ENCODE data around the gene RNPS1. TPM values are rescaled to one million over a fixed set of nuclear protein-coding genes. Genes with fewer than 3 reads are reported as not detected.

RNPS1 gene
- total RNA-seq, result 100 to 1,000 TPM in 3 of 4 donors, 10 to 100 TPM in 1; 93.0 to 125 (median 114) TPM

- peak within 1 kb of the TSS; percentile 91 to 99 (median 98) for H3K27ac ChIP-seq
- peak; percentile 79 for DNase-seq
- TF ChIP-seq POLR2A (IDR thresholded peaks at IDR 0.05) (peak in 3 of 4 donors; percentile 96 to 99 (median 98)), CTCF (IDR thresholded peaks at IDR 0.05) (peak in 3 of 6 experiments; percentile 2 to 28 (median 13))
- peaks cover 20 to 63% (median 30%) of the 10 kb centered on the region in 3 donors for H3K4me1 ChIP-seq
- peaks cover 5 to 24% (median 17%) of the 10 kb centered on the region in 3 donors for H3K36me3 ChIP-seq
- H3K9me3 ChIP-seq, result no peaks in the 10 kb centered on the region
- intact Hi-C loops (cut with DNase I), result no loop called here
- 0% methylated on average over 6 of the region's 88 CpGs; no CpG with 5 or more reads in 1 of the 2 donors for WGBS, 2 donors
- H3K4me3 ChIP-seq, result peak within 1 kb of the TSS; percentile 74 to 95 (median 81)
- H3K27me3 ChIP-seq, result no peaks in the 10 kb centered on the region
Measured at GRCh38 chr16:2267913-2268666, at the start of gene RNPS1. Gene RNPS1, minus strand, starts transcription at chr16:2268126. Its CDS starts 3,483 bp downstream, at chr16:2264643.

- 86 to 90% methylated on average over 1 to 2 of the region's 26 CpGs for WGBS, 2 donors
- H3K36me3 ChIP-seq, result peaks cover 0 to 18% (median 0%) of the 10 kb centered on the region in 3 donors
- H3K27me3 ChIP-seq, result no peaks in the 10 kb centered on the region
- no peak overlapping the region for H3K27ac ChIP-seq
- H3K4me3 ChIP-seq, result no peak overlapping the region
- no peak for TF ChIP-seq CTCF (IDR thresholded peaks at IDR 0.05)
- TF ChIP-seq POLR2A (IDR thresholded peaks at IDR 0.05), result no peak
- H3K4me1 ChIP-seq, result peaks cover 0 to 7% (median 0%) of the 10 kb centered on the region in 3 donors
- no peak for DNase-seq
- H3K9me3 ChIP-seq, result no peaks in the 10 kb centered on the region
- intact Hi-C loops (cut with DNase I), result no loop called here
Measured at GRCh38 chr16:2317231-2318020, 49.5 kb upstream of the RNPS1 start.

GRCh38 chr16:2308089-2308962 lies 40.4 kb upstream of the RNPS1 start:
- intact Hi-C loops (cut with DNase I), result no loop called here
- H3K27me3 ChIP-seq, result no peaks in the 10 kb centered on the region
- no peak for DNase-seq
- no peak overlapping the region for H3K27ac ChIP-seq
- H3K36me3 ChIP-seq, result no peaks in the 10 kb centered on the region
- H3K9me3 ChIP-seq, result no peaks in the 10 kb centered on the region
- no peaks in the 10 kb centered on the region for H3K4me1 ChIP-seq
- 81 to 90% methylated on average over 9 of the region's 30 CpGs for WGBS, 2 donors
- TF ChIP-seq CTCF (IDR thresholded peaks at IDR 0.05), result no peak
- no peak for TF ChIP-seq POLR2A (IDR thresholded peaks at IDR 0.05)
- H3K4me3 ChIP-seq, result no peak overlapping the region

- no peak for DNase-seq
- no peaks in the 10 kb centered on the region for H3K9me3 ChIP-seq
- intact Hi-C loops (cut with DNase I), result no loop called here
- H3K27me3 ChIP-seq, result no peaks in the 10 kb centered on the region
- WGBS, 2 donors, result 39 to 65% methylated on average over 4 to 6 of the region's 10 CpGs
- H3K27ac ChIP-seq, result no peak overlapping the region
- no peak for TF ChIP-seq CTCF (IDR thresholded peaks at IDR 0.05)
- TF ChIP-seq POLR2A (IDR thresholded peaks at IDR 0.05), result no peak
- H3K4me1 ChIP-seq, result peaks cover 0 to 5% (median 0%) of the 10 kb centered on the region in 3 donors
- H3K36me3 ChIP-seq, result no peaks in the 10 kb centered on the region
- H3K4me3 ChIP-seq, result no peak overlapping the region
Measured at GRCh38 chr16:2299915-2300192, 31.9 kb upstream of the RNPS1 start.
